ENCODE results near the gene FKBP10. TPM values are rescaled to one million over a fixed set of nuclear protein-coding genes. Genes with fewer than 3 reads are reported as not detected.
A peak's percentile ranks its signal among the peaks of the same experiment; 100 is the strongest.

FKBP10 gene
- total RNA-seq (239 and 290 TPM in 2 replicates), polyA plus RNA-seq (88.0 and 92.0 TPM in 2 replicates)

GRCh38 chr17:41812381-41813151, at the start of gene FKBP10:
Gene FKBP10 (plus strand): TSS chr17:41813004. CDS start chr17:41813035, 31 bp downstream.
- H3K4me1 ChIP-seq (ENCODE audit: insufficient read depth) = peaks cover 11% of the 10 kb centered on the region
- no peaks in the 10 kb centered on the region for H3K27me3 ChIP-seq
- peak within 1 kb of the TSS; percentile 100 for H3K4me3 ChIP-seq
- no peak for TF ChIP-seq EZH2 (IDR thresholded peaks at IDR 0.05; ENCODE audit: borderline replicate concordance)
- TF ChIP-seq EZH2phosphoT487 (IDR thresholded peaks at IDR 0.05; ENCODE audit: low read depth, severe bottlenecking, unreplicated experiment) = no peak
- peak; percentile 9 for TF ChIP-seq CTCF (IDR thresholded peaks at IDR 0.05; ENCODE audit: poor library complexity)
- H3K4me2 ChIP-seq = peak within 1 kb of the TSS; percentile 95
- H3K9me2 ChIP-seq (replicated peaks; ENCODE audit: insufficient read depth) = no peaks in the 10 kb centered on the region
- DNase-seq (ENCODE audit: low spot score) = peak; percentile 90
- H3K79me2 ChIP-seq = peaks cover 68% of the 10 kb centered on the region
- H3K9me3 ChIP-seq (ENCODE audit: low read depth) = no peaks in the 10 kb centered on the region
- H2AFZ ChIP-seq = peak within 1 kb of the TSS; percentile 100
- no peaks in the 10 kb centered on the region for H3K36me3 ChIP-seq (replicated peaks; ENCODE audit: insufficient read depth, low read depth)
- H4K20me1 ChIP-seq (ENCODE audit: insufficient read depth, poor library complexity, severe bottlenecking) = peaks cover 7% of the 10 kb centered on the region
- H3K27ac ChIP-seq = peak within 1 kb of the TSS; percentile 98
- WGBS (ENCODE audit: low lambda C conversion rate, missing lambda C conversion rate) = 1% methylated on average over 20 of the region's 35 CpGs

GRCh38 chr17:41763327-41763726, 49.5 kb upstream of the FKBP10 start:
- Histone ChIP-seq H3K4me2 (no peak overlapping the region), H3K36me3 (replicated peaks; ENCODE audit: insufficient read depth, low read depth) (peaks cover 10% of the 10 kb centered on the region)

GRCh38 chr17:41766135-41766534, 46.7 kb upstream of the FKBP10 start:
- Histone ChIP-seq H4K20me1 (ENCODE audit: insufficient read depth, poor library complexity, severe bottlenecking) (peaks cover 50% of the 10 kb centered on the region), H3K4me1 (ENCODE audit: insufficient read depth) (no peaks in the 10 kb centered on the region), H3K27me3 (no peaks in the 10 kb centered on the region), H3K4me2 (no peak overlapping the region), H3K4me3 (no peak overlapping the region), H3K27ac (no peak overlapping the region), H3K36me3 (replicated peaks; ENCODE audit: insufficient read depth, low read depth) (peaks cover 6% of the 10 kb centered on the region), H2AFZ (no peak overlapping the region), H3K9me3 (ENCODE audit: low read depth) (no peaks in the 10 kb centered on the region), H3K79me2 (peaks cover 29% of the 10 kb centered on the region), H3K9me2 (replicated peaks; ENCODE audit: insufficient read depth) (no peaks in the 10 kb centered on the region)
- DNase-seq (ENCODE audit: low spot score) = no peak
- TF ChIP-seq EZH2 (IDR thresholded peaks at IDR 0.05; ENCODE audit: borderline replicate concordance) (no peak), EZH2phosphoT487 (IDR thresholded peaks at IDR 0.05; ENCODE audit: low read depth, severe bottlenecking, unreplicated experiment) (no peak), CTCF (IDR thresholded peaks at IDR 0.05; ENCODE audit: poor library complexity) (no peak)

More at GRCh38 chr17:41763327-41763726, 49.5 kb upstream of the FKBP10 start:
- DNase-seq (ENCODE audit: low spot score) = no peak
- no peak overlapping the region for H2AFZ ChIP-seq
- TF ChIP-seq EZH2phosphoT487 (IDR thresholded peaks at IDR 0.05; ENCODE audit: low read depth, severe bottlenecking, unreplicated experiment) = no peak
- TF ChIP-seq CTCF (IDR thresholded peaks at IDR 0.05; ENCODE audit: poor library complexity) = no peak
- TF ChIP-seq EZH2 (IDR thresholded peaks at IDR 0.05; ENCODE audit: borderline replicate concordance) = no peak
- H3K9me3 ChIP-seq (ENCODE audit: low read depth) = no peaks in the 10 kb centered on the region
- H3K27ac ChIP-seq = no peak overlapping the region
- no peaks in the 10 kb centered on the region for H3K4me1 ChIP-seq (ENCODE audit: insufficient read depth)
- H3K9me2 ChIP-seq (replicated peaks; ENCODE audit: insufficient read depth) = no peaks in the 10 kb centered on the region
- no peak overlapping the region for H3K4me3 ChIP-seq
- no peaks in the 10 kb centered on the region for H3K27me3 ChIP-seq
- peaks cover 32% of the 10 kb centered on the region for H4K20me1 ChIP-seq (ENCODE audit: insufficient read depth, poor library complexity, severe bottlenecking)
- WGBS (ENCODE audit: low lambda C conversion rate, missing lambda C conversion rate) = 97% methylated on average over 8 of the region's 8 CpGs
- peaks cover 17% of the 10 kb centered on the region for H3K79me2 ChIP-seq

All from hepatocyte (in vitro differentiated cells).